Measurements from ENCODE around the gene TOR4A.

Gene TOR4A

GRCh38 chr9:137309368-137310188 lies 32.1 kb downstream of the TOR4A start:
- no peaks in the 10 kb centered on the region for H3K4me1 Mint-ChIP-seq
- no peak overlapping the region for H3K4me3 Mint-ChIP-seq
- ATAC-seq (replicated peaks; ENCODE audit: extremely low read depth, poor library complexity, severe bottlenecking) (no peak), DNase-seq (ENCODE audit: low spot score in 2 of 2) (no peak)
- no peak overlapping the region for H3K27ac Mint-ChIP-seq (ENCODE audit: low read depth)
- no peaks in the 10 kb centered on the region for H3K36me3 Mint-ChIP-seq (ENCODE audit: insufficient read depth)
- H3K9me3 Mint-ChIP-seq, result no peaks in the 10 kb centered on the region
- no peaks in the 10 kb centered on the region for H3K27me3 Mint-ChIP-seq

GRCh38 chr9:137310189-137311052 lies 32.9 kb downstream of the TOR4A start:
- no peak overlapping the region for H3K27ac Mint-ChIP-seq (ENCODE audit: low read depth)
- no peak overlapping the region for H3K4me3 Mint-ChIP-seq
- ATAC-seq (replicated peaks; ENCODE audit: extremely low read depth, poor library complexity, severe bottlenecking) (no peak), DNase-seq (ENCODE audit: low spot score in 2 of 2) (no peak)
- H3K9me3 Mint-ChIP-seq, result no peaks in the 10 kb centered on the region
- no peaks in the 10 kb centered on the region for H3K27me3 Mint-ChIP-seq
- no peaks in the 10 kb centered on the region for H3K36me3 Mint-ChIP-seq (ENCODE audit: insufficient read depth)
- H3K4me1 Mint-ChIP-seq, result no peaks in the 10 kb centered on the region

- Mint-ChIP-seq H3K9me3 (no peaks in the 10 kb centered on the region), H3K36me3 (ENCODE audit: insufficient read depth) (no peaks in the 10 kb centered on the region), H3K4me3 (no peak overlapping the region), H3K27me3 (no peaks in the 10 kb centered on the region), H3K27ac (ENCODE audit: low read depth) (no peak overlapping the region), H3K4me1 (no peaks in the 10 kb centered on the region)
- DNase-seq (ENCODE audit: low spot score in 2 of 2) (no peak), ATAC-seq (replicated peaks; ENCODE audit: extremely low read depth, poor library complexity, severe bottlenecking) (peak; percentile 11)
Measured at GRCh38 chr9:137311171-137311985, 33.9 kb downstream of the TOR4A start.

- Mint-ChIP-seq H3K36me3 (ENCODE audit: insufficient read depth) (no peaks in the 10 kb centered on the region), H3K9me3 (no peaks in the 10 kb centered on the region), H3K4me3 (no peak overlapping the region), H3K4me1 (no peaks in the 10 kb centered on the region), H3K27ac (ENCODE audit: low read depth) (no peak overlapping the region), H3K27me3 (no peaks in the 10 kb centered on the region)
- DNase-seq (ENCODE audit: low spot score in 2 of 2) (no peak), ATAC-seq (replicated peaks; ENCODE audit: extremely low read depth, poor library complexity, severe bottlenecking) (no peak)
Measured at GRCh38 chr9:137311986-137312851, 34.7 kb downstream of the TOR4A start.

- Mint-ChIP-seq H3K27me3 (no peaks in the 10 kb centered on the region), H3K9me3 (no peaks in the 10 kb centered on the region), H3K36me3 (ENCODE audit: insufficient read depth) (no peaks in the 10 kb centered on the region), H3K4me3 (no peak overlapping the region), H3K4me1 (no peaks in the 10 kb centered on the region), H3K27ac (ENCODE audit: low read depth) (no peak overlapping the region)
- DNase-seq (ENCODE audit: low spot score in 2 of 2), result no peak
- no peak for ATAC-seq (replicated peaks; ENCODE audit: extremely low read depth, poor library complexity, severe bottlenecking)
Measured at GRCh38 chr9:137312852-137313325, 35.4 kb downstream of the TOR4A start.

GRCh38 chr9:137313326-137313936 lies 35.9 kb downstream of the TOR4A start:
- H3K27ac Mint-ChIP-seq (ENCODE audit: low read depth), result no peak overlapping the region
- H3K9me3 Mint-ChIP-seq, result no peaks in the 10 kb centered on the region
- no peaks in the 10 kb centered on the region for H3K36me3 Mint-ChIP-seq (ENCODE audit: insufficient read depth)
- H3K27me3 Mint-ChIP-seq, result no peaks in the 10 kb centered on the region
- H3K4me3 Mint-ChIP-seq, result no peak overlapping the region
- DNase-seq (ENCODE audit: low spot score in 2 of 2), result no peak
- H3K4me1 Mint-ChIP-seq, result no peaks in the 10 kb centered on the region
- no peak for ATAC-seq (replicated peaks; ENCODE audit: extremely low read depth, poor library complexity, severe bottlenecking)

GRCh38 chr9:137313956-137314560 lies 36.5 kb downstream of the TOR4A start:
- H3K9me3 Mint-ChIP-seq, result no peaks in the 10 kb centered on the region
- DNase-seq (ENCODE audit: low spot score in 2 of 2) (no peak), ATAC-seq (replicated peaks; ENCODE audit: extremely low read depth, poor library complexity, severe bottlenecking) (no peak)
- no peaks in the 10 kb centered on the region for H3K4me1 Mint-ChIP-seq
- H3K27me3 Mint-ChIP-seq, result no peaks in the 10 kb centered on the region
- no peaks in the 10 kb centered on the region for H3K36me3 Mint-ChIP-seq (ENCODE audit: insufficient read depth)
- H3K4me3 Mint-ChIP-seq, result no peak overlapping the region
- H3K27ac Mint-ChIP-seq (ENCODE audit: low read depth), result no peak overlapping the region

- no peak for ATAC-seq (replicated peaks; ENCODE audit: extremely low read depth, poor library complexity, severe bottlenecking)
- no peaks in the 10 kb centered on the region for H3K27me3 Mint-ChIP-seq
- H3K36me3 Mint-ChIP-seq (ENCODE audit: insufficient read depth), result no peaks in the 10 kb centered on the region
- no peak overlapping the region for H3K4me3 Mint-ChIP-seq
- H3K4me1 Mint-ChIP-seq, result no peaks in the 10 kb centered on the region
- DNase-seq (ENCODE audit: low spot score in 2 of 2), result no peak
- no peaks in the 10 kb centered on the region for H3K9me3 Mint-ChIP-seq
- no peak overlapping the region for H3K27ac Mint-ChIP-seq (ENCODE audit: low read depth)
Measured at GRCh38 chr9:137314561-137315560, 37.3 kb downstream of the TOR4A start.

GRCh38 chr9:137315581-137316011 lies 38.1 kb downstream of the TOR4A start:
- no peak for DNase-seq (ENCODE audit: low spot score in 2 of 2)
- Mint-ChIP-seq H3K27me3 (no peaks in the 10 kb centered on the region), H3K4me1 (no peaks in the 10 kb centered on the region), H3K36me3 (ENCODE audit: insufficient read depth) (no peaks in the 10 kb centered on the region), H3K9me3 (no peaks in the 10 kb centered on the region), H3K4me3 (no peak overlapping the region), H3K27ac (ENCODE audit: low read depth) (no peak overlapping the region)
- ATAC-seq (replicated peaks; ENCODE audit: extremely low read depth, poor library complexity, severe bottlenecking), result no peak
